Neuronal stem cell (in vitro differentiated cells): ENCODE measurements around the gene MRM1.
A peak's percentile ranks its signal among the peaks of the same experiment; 100 is the strongest.

ENCODE experiments used
- DNase-seq: peaks from one replicate; pipeline ENCODE4 v3.0.0-alpha.2; 2013; ENCODE audit warnings: low spot score
- H2AFZ ChIP-seq: one replicate; pipeline ENCODE4 v1.6.1; 2013; ENCODE audit warnings: mild to moderate bottlenecking, low read length, inconsistent platforms
- H2AK5ac ChIP-seq: 2 replicates; pipeline ENCODE4 v1.6.1; 2013; ENCODE audit warnings: low read depth, mild to moderate bottlenecking, inconsistent platforms, low read length, moderate library complexity, mixed read lengths
- H2BK120ac ChIP-seq: 2 replicates; pipeline ENCODE4 v1.6.1; 2013; ENCODE audit warnings: low read depth, mild to moderate bottlenecking, inconsistent platforms, low read length, moderate library complexity, mixed read lengths
- H2BK12ac ChIP-seq: one replicate; pipeline ENCODE4 v1.6.1; 2013; ENCODE audit warnings: low read length, inconsistent platforms
- H2BK15ac ChIP-seq: 2 replicates; pipeline ENCODE4 v1.6.1; 2013; ENCODE audit warnings: mild to moderate bottlenecking, low read length, inconsistent platforms, mixed read lengths
- H2BK5ac ChIP-seq: one replicate; pipeline ENCODE4 v1.6.1; 2013; ENCODE audit warnings: inconsistent platforms, mild to moderate bottlenecking, low read length, moderate library complexity
- H3K14ac ChIP-seq: one replicate; pipeline ENCODE4 v1.6.1; 2013; ENCODE audit warnings: low read length, inconsistent platforms
- H3K18ac ChIP-seq: 2 replicates; pipeline ENCODE4 v1.6.1; 2013; ENCODE audit warnings: low read length, inconsistent platforms
- H3K23ac ChIP-seq: 2 replicates; pipeline ENCODE4 v1.6.1; 2013; ENCODE audit warnings: low read depth, mild to moderate bottlenecking, mixed read lengths, low read length, inconsistent platforms; ENCODE audit not compliant: poor library complexity
- H3K27ac ChIP-seq: replicated peaks from 3 replicates; pipeline ENCODE4 v1.5.1; 2013; ENCODE audit warnings: low read length, inconsistent platforms
- H3K27me3 ChIP-seq, 3 experiments: 2 replicates each; pipeline ENCODE4 v1.6.1; 2013; ENCODE audit warnings: low read length in 3 of 3, mild to moderate bottlenecking in 2 of 3, inconsistent platforms in 1 of 3, low read depth in 1 of 3, mixed read lengths in 1 of 3, moderate library complexity in 1 of 3; ENCODE audit not compliant: control insufficient read depth in 3 of 3, insufficient read depth in 3 of 3
- H3K36me3 ChIP-seq, 2 donors: replicated peaks in 1 of 2; 2 replicates each; pipeline ENCODE4 v1.6.1; 2013; ENCODE audit warnings: low read length in 2 of 2; ENCODE audit not compliant: control insufficient read depth in 2 of 2, insufficient read depth in 2 of 2
- H3K4ac ChIP-seq: 2 replicates; pipeline ENCODE4 v1.6.1; 2013; ENCODE audit warnings: inconsistent platforms, mild to moderate bottlenecking, low read length, moderate library complexity
- H3K4me1 ChIP-seq, 2 donors: 1 replicate in 1 of 2; 2 replicates in 1 of 2; pipeline ENCODE4 v1.6.1; 2013; ENCODE audit warnings: low read length in 2 of 2, low read depth in 1 of 2; ENCODE audit not compliant: control insufficient read depth in 2 of 2, insufficient read depth in 1 of 2
- H3K4me2 ChIP-seq: one replicate; pipeline ENCODE4 v1.6.1; 2013; ENCODE audit warnings: mild to moderate bottlenecking, low read length, inconsistent platforms; ENCODE audit not compliant: insufficient read depth, poor library complexity, severe bottlenecking
- H3K4me3 ChIP-seq, 2 donors: 2 replicates each; pipeline ENCODE4 v1.5.1; 2013; ENCODE audit warnings: low read length in 2 of 2, mild to moderate bottlenecking in 2 of 2, inconsistent platforms in 1 of 2, moderate library complexity in 1 of 2
- H3K79me1 ChIP-seq: one replicate; pipeline ENCODE4 v1.6.1; 2013; ENCODE audit warnings: low read depth, mild to moderate bottlenecking, inconsistent platforms, low read length, moderate library complexity
- H3K9ac ChIP-seq: one replicate; pipeline ENCODE4 v1.6.1; 2013; ENCODE audit warnings: mild to moderate bottlenecking, low read depth, low read length, inconsistent platforms; ENCODE audit not compliant: poor library complexity
- H3K9me3 ChIP-seq, 2 donors: replicated peaks in 1 of 2; 2 replicates each; pipeline versions ENCODE3 to v1.6.1; 2013; ENCODE audit warnings: low read length in 2 of 2, mild to moderate bottlenecking in 2 of 2, inconsistent platforms in 1 of 2, low read depth in 1 of 2, mixed read lengths in 1 of 2, moderate library complexity in 1 of 2; ENCODE audit not compliant: control insufficient read depth in 2 of 2, insufficient read depth in 1 of 2
- H4K8ac ChIP-seq: one replicate; pipeline ENCODE4 v1.6.1; 2013; ENCODE audit warnings: low read depth, mild to moderate bottlenecking, inconsistent platforms, low read length, moderate library complexity
- H4K91ac ChIP-seq: one replicate; pipeline ENCODE4 v1.6.1; 2013; ENCODE audit warnings: low read length, low read depth, mild to moderate bottlenecking, inconsistent platforms; ENCODE audit not compliant: poor library complexity
- WGBS, 2 donors: extraction: QIAGEN DNeasy Blood & Tissue Kit; methylation state at CpG; one replicate each; pipeline ENCODE4 v1.1.7; 2013; ENCODE audit warnings: missing lambda C conversion rate in 2 of 2, mixed read lengths in 1 of 2; ENCODE audit not compliant: insufficient read length in 2 of 2, insufficient replicate concordance in 1 of 2; ENCODE audit errors: extremely low coverage in 2 of 2; 5-methylcytosine and 5-hydroxymethylcytosine counted together

MRM1 gene

DNA sequence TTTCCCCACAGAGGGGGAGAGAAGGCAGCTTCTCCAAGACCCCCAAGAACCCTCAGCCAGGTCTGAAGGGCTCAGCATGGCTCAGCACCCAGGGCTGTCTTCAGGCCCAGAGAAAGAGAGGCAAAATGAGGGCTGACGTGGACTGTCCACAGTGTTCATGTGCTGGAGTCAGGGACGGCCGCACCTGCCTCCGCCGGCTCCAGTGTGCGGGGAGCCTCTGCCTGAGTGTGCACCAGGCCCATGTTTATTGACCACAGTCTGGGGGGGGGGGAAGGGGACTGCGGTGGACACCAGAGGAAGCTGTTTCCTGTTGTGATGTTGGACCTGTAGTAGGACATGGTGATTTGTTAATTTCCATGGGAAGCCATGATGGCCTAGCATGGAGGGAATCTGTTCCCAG is 6.9 kb downstream of the MRM1 start:
- Histone ChIP-seq H2BK12ac (peak overlapping the region; percentile 35), H2BK5ac (no peak overlapping the region), H2BK15ac (no peak overlapping the region), H3K4me3 (no peak overlapping the region), H4K8ac (no peak overlapping the region), H3K23ac (no peak overlapping the region), H3K4ac (no peak overlapping the region), H3K18ac (no peak overlapping the region), H3K27me3 (peaks cover 0 to 1% (median 0%) of the 10 kb centered on the region in 3 experiments), H3K79me1 (peaks cover 2% of the 10 kb centered on the region), H3K4me2 (no peak overlapping the region), H2AK5ac (no peak overlapping the region), H3K9ac (peak overlapping the region; percentile 7), H4K91ac (no peak overlapping the region), H3K4me1 (peaks cover 2 to 4% of the 10 kb centered on the region in 2 donors), H3K27ac (no peak overlapping the region), H3K36me3 (no peaks in the 10 kb centered on the region), H2BK120ac (no peak overlapping the region), H3K9me3 (no peaks in the 10 kb centered on the region), H2AFZ (no peak overlapping the region), H3K14ac (peak overlapping the region; percentile 57)
- no CpG with 5 or more reads among the region's 7 CpGs for WGBS, 2 donors
- DNase-seq, result no peak

DNA sequence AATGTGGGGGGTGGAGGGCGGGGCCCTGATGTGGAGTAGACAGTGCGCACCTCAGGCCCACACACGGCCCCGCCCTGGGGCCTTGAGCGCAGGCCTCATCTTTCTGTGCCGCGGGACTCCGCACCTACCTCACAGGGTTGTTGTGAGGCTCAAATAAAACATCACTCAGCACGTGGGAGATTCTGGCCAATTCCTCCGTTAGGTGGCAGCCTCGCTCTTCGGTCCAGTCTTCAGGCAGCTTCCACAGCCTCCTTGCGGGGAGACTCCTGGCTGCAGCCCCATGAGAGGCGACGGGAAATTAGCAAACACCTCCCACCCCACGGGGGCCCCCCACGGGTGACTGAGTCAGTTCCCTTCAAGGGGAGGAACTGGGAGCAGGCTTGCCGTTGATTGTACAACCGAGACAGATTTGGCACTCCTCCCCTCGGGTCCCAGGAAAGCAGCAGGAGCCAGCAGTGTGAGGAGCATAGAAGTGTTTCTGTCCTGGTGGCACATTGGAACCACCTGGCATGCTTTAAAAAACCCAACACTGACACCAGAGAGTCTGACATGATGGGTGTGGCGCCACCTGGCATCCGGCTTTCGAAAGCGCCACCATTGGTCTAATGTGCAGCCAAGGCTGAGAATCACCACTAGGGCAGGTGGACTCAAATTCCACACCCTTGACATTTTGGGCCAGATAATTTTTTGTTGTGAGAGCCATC is 7.6 kb downstream of the MRM1 start:
- Histone ChIP-seq H3K9me3 (no peaks in the 10 kb centered on the region), H2AFZ (no peak overlapping the region), H2BK15ac (no peak overlapping the region), H3K27ac (no peak overlapping the region), H2AK5ac (no peak overlapping the region), H3K14ac (no peak overlapping the region), H4K91ac (no peak overlapping the region), H3K4me3 (no peak overlapping the region), H3K79me1 (peaks cover under 1% of the 10 kb centered on the region), H2BK12ac (no peak overlapping the region), H2BK5ac (no peak overlapping the region), H3K4me2 (no peak overlapping the region), H3K18ac (peak overlapping the region; percentile 8), H3K36me3 (no peaks in the 10 kb centered on the region), H3K23ac (no peak overlapping the region), H2BK120ac (no peak overlapping the region), H3K4me1 (peaks cover 0 to 3% of the 10 kb centered on the region in 2 donors), H3K4ac (no peak overlapping the region), H4K8ac (no peak overlapping the region), H3K9ac (no peak overlapping the region), H3K27me3 (peaks cover 0 to 1% (median 0%) of the 10 kb centered on the region in 3 experiments)
- DNase-seq, result no peak
- WGBS, 2 donors, result no CpG with 5 or more reads among the region's 24 CpGs

DNA sequence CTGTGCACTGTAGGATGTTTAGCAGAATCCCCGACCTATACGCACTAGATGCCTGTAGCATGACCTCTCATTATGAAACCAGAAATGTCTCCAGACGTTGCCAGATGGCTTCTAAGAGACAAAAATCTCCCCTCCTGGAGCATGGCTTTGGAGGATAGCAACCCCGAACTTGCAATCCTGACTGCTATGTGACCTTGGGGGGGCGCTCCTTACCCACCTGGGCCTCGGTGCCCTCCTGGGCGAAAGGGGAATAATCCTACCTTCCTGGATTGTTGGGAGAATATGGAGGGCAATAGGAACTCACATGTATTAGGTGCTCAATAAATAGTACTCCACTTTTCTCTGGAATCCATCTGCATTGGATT is 8.1 kb downstream of the MRM1 start:
- no peak for DNase-seq
- H3K4me3 ChIP-seq, result no peak overlapping the region

DNA sequence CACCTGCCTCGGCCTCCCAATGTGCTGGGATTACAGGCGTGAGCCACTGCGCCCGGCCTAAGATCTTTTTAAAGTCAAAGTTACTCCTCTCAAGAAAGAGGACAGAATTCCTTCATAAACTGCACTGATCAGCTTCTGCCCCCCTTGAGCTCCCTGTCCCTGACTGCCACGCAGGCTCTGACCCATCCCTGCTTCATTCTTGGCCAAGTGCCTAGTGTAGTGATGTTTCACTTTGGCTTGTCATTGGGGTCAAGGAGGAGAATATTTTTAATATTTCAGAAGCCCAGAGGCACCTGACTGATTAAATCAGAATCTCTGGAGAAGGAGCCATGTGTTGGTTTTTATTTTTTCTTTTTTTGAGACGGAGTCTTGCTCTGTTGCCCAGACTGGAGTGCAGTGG is 9.1 kb downstream of the MRM1 start:
- peaks cover 0 to 2% of the 10 kb centered on the region in 2 donors for H3K4me1 ChIP-seq
- no peak overlapping the region for H2BK120ac ChIP-seq
- H2BK12ac ChIP-seq, result no peak overlapping the region
- no peaks in the 10 kb centered on the region for H3K9me3 ChIP-seq
- no peaks in the 10 kb centered on the region for H3K79me1 ChIP-seq
- no peak overlapping the region for H3K14ac ChIP-seq
- H3K27me3 ChIP-seq, result peaks cover 0 to 1% (median 0%) of the 10 kb centered on the region in 3 experiments
- H3K4me3 ChIP-seq, result no peak overlapping the region
- no peak overlapping the region for H2AK5ac ChIP-seq
- no peak overlapping the region for H3K27ac ChIP-seq
- H3K4me2 ChIP-seq, result no peak overlapping the region
- no peak overlapping the region for H2BK15ac ChIP-seq
- WGBS, 2 donors, result no CpG with 5 or more reads among the region's 6 CpGs
- H3K36me3 ChIP-seq, result no peaks in the 10 kb centered on the region
- H3K9ac ChIP-seq, result no peak overlapping the region
- no peak overlapping the region for H3K23ac ChIP-seq
- H4K91ac ChIP-seq, result no peak overlapping the region
- no peak overlapping the region for H2AFZ ChIP-seq
- H2BK5ac ChIP-seq, result no peak overlapping the region
- DNase-seq, result no peak
- no peak overlapping the region for H3K4ac ChIP-seq
- H3K18ac ChIP-seq, result no peak overlapping the region
- H4K8ac ChIP-seq, result no peak overlapping the region

More for the DNA sequence above, 8.1 kb downstream of the MRM1 start:
- Histone ChIP-seq H2AFZ (no peak overlapping the region), H2BK120ac (no peak overlapping the region), H3K27ac (no peak overlapping the region), H3K9ac (no peak overlapping the region), H3K4ac (no peak overlapping the region), H3K23ac (no peak overlapping the region), H3K9me3 (no peaks in the 10 kb centered on the region), H3K4me1 (no peaks in the 10 kb centered on the region), H2BK15ac (no peak overlapping the region), H3K79me1 (no peaks in the 10 kb centered on the region), H2AK5ac (no peak overlapping the region), H3K36me3 (no peaks in the 10 kb centered on the region), H3K14ac (no peak overlapping the region), H4K91ac (no peak overlapping the region), H2BK12ac (no peak overlapping the region), H3K18ac (no peak overlapping the region), H3K4me2 (no peak overlapping the region), H2BK5ac (no peak overlapping the region), H3K27me3 (peaks cover 0 to 1% (median 0%) of the 10 kb centered on the region in 3 experiments), H4K8ac (no peak overlapping the region)
- no CpG with 5 or more reads among the region's 7 CpGs for WGBS, 2 donors
